CD4-positive, alpha-beta T cell treated with Interleukin-6 for 4 hours (primary cell): Measurements from ENCODE around the gene PLEKHM1.

Source experiments
- DNase-seq: peaks from one replicate; pipeline ENCODE4 v3.0.0-alpha.2; 2020; ENCODE audit warnings: mixed read lengths

PLEKHM1 gene

GRCh38 chr17:45440161-45440778 lies 50.3 kb downstream of the PLEKHM1 start:
- no peak for DNase-seq

- DNase-seq: no peak
These were observed 51.5 kb downstream of the PLEKHM1 start for GRCh38 chr17:45438931-45439610.

- no peak for DNase-seq
These were observed 52.8 kb downstream of the PLEKHM1 start for GRCh38 chr17:45437465-45438283.

- DNase-seq: no peak
These were observed 53.7 kb downstream of the PLEKHM1 start for GRCh38 chr17:45436625-45437464.

- DNase-seq: no peak
These were observed 54.4 kb downstream of the PLEKHM1 start for GRCh38 chr17:45436161-45436560.

GRCh38 chr17:45435481-45435880 lies 55.0 kb downstream of the PLEKHM1 start:
- DNase-seq: no peak

- no peak for DNase-seq
These were observed 57.4 kb downstream of the PLEKHM1 start for GRCh38 chr17:45433159-45433535.

- DNase-seq: peak; percentile 57
These were observed 57.9 kb downstream of the PLEKHM1 start, which contains the start of gene ARHGAP27 for GRCh38 chr17:45432405-45433158. Gene ARHGAP27 (minus strand): TSS chr17:45432870. CDS start chr17:45430279, 2,591 bp downstream.

- DNase-seq: peak; percentile 85
These were observed 58.8 kb downstream of the PLEKHM1 start for GRCh38 chr17:45431531-45432404.

GRCh38 chr17:45430738-45431530 lies 59.6 kb downstream of the PLEKHM1 start:
- DNase-seq: peak; percentile 31

- no peak for DNase-seq
These were observed 60.3 kb downstream of the PLEKHM1 start for GRCh38 chr17:45430006-45430737.

GRCh38 chr17:45429339-45430005 lies 61.0 kb downstream of the PLEKHM1 start:
- DNase-seq: no peak

GRCh38 chr17:45428931-45429338 lies 61.6 kb downstream of the PLEKHM1 start:
- no peak for DNase-seq

GRCh38 chr17:45428050-45428617 lies 62.4 kb downstream of the PLEKHM1 start:
- peak; percentile 80 for DNase-seq

GRCh38 chr17:45427181-45427835 lies 63.2 kb downstream of the PLEKHM1 start:
- no peak for DNase-seq

- DNase-seq: no peak
These were observed 64.0 kb downstream of the PLEKHM1 start for GRCh38 chr17:45426561-45426960.

- DNase-seq: no peak
These were observed 64.5 kb downstream of the PLEKHM1 start for GRCh38 chr17:45425984-45426413.
